SH-SY5Y (cell line): ENCODE measurements around the gene NR1D2.

ENCODE experiments used
- GATA2 ChIP-seq: IDR thresholded peaks from 2 replicates; pipeline ENCODE4 v1.6.1; 2011; ENCODE audit warnings: mild to moderate bottlenecking, low read depth, low read length
- GATA3 ChIP-seq: IDR thresholded peaks from 2 replicates; pipeline ENCODE4 v1.6.1; 2011; ENCODE audit warnings: low read depth, mild to moderate bottlenecking, low read length, moderate library complexity

DNA sequence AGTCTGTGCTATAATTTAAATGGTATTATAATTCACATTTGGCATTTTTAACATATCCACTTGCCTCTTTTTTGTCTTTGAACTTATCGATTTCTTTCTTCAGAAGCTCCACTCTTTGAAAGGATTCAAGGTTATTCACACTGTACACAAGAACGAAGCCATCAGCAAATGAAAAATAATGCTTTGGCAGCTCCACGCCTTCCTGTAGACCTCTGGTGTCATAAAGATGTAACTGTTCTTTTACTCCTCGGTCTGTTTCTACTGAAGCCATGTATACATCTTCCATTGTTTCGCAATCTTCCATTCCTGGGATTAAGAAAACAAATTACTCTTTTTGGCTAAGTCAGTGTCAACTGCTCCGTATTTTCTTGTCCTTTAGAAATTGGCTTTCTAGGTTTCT lies 44.3 kb upstream of the NR1D2 start:
- TF ChIP-seq GATA2, result no peak
- no peak for TF ChIP-seq GATA3
